RWPE1 (cell line): ENCODE results near the gene DUSP15.

ENCODE experiments used
- CTCF ChIA-PET: fragments of 350-600 bp; sonication (Branson Sonifier 250); formaldehyde crosslinking; extraction: SDS; loops from one replicate; lab custom pipeline; 2021; lab: Yijun Ruan, JAX
- POLR2A ChIA-PET: fragments of 400-600 bp; formaldehyde crosslinking; extraction: SDS; loops from one replicate; lab custom pipeline; 2020; ENCODE audit warnings: antibody characterized with exemption; ENCODE audit not compliant: low non-redundant PET; lab: Yijun Ruan, JAX
- DNase-seq: peaks from one replicate; pipeline ENCODE4 v3.0.0; 2012; ENCODE audit warnings: low spot score
- H3K27ac ChIP-seq: fragments of 450-650 bp; 2 replicates; pipeline ENCODE4 v1.5.1; 2017
- CTCF ChIP-seq: fragments of 450-650 bp; conservative IDR thresholded peaks from 2 replicates; pipeline ENCODE4 v1.5.1; 2017; ENCODE audit warnings: low read depth, mild to moderate bottlenecking

Gene DUSP15

DNA sequence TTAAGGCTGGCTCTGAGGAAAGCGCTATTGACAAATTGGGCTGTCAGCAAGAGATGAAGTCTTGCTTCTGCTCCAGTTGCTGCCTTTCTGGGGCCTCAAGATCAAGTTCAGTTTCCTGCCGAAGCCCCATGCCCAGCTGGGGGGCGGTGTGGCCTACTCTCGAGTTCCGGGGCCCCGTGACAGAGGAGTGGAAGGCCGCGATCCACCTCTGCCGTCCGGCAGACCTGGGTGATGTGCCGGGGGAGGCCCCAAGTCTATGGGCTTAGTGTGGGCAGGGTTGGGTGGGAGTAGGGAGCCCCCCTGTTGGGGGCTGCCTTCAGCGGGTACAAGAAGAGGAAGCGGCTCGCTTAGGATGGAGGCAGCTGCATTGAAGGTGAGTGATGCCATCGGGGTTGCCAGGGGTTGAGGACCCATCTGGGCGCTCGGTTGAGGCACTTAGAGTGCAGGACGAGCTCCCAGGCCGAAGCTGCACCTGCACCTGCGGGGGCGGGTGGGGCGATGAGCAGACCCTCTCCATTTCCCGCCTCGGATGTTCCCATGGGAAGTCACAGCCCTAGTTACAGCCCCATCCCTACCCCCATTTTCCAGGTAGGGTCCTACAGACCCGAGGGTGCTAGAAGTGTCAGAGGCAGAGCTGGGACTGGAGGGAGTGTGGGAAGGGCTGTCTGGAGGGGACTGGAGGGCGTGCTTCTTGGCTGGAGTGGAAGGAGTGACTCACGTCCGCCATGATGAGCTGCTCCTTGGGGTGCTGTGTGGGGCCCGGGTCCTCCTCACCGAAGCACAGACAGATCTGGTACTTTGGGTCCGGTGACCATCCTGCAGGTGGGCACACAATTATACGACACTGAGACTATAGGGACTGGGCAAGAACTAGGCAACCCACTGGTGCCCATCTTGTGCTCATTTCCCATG lies 22.0 kb downstream of the DUSP15 start:
- ChIA-PET POLR2A (no interaction called here), CTCF (interaction anchor here (0.6 to 2.9 kb wide), 8 partner anchors 11 to 187 kb away, joined by 3 to 66 read pairs (median 6); partner anchors contain the start of gene PDRG1)
- DNase-seq: no peak

GRCh38 chr20:31846793-31847138 lies 23.6 kb downstream of the DUSP15 start:
- no peak for DNase-seq
- ChIA-PET POLR2A (no interaction called here), CTCF (interaction anchor here (0.5 to 2.9 kb wide), 32 partner anchors 9 to 188 kb away, joined by 3 to 66 read pairs (median 4); partner anchors contain the start of genes DUSP15, MYLK2, PDRG1 and TTLL9)
- TF ChIP-seq CTCF: peak; percentile 65
- H3K27ac ChIP-seq: no peak overlapping the region

More for the DNA sequence above, 22.0 kb downstream of the DUSP15 start:
- H3K27ac ChIP-seq: no peak overlapping the region
- no peak for TF ChIP-seq CTCF

DNA sequence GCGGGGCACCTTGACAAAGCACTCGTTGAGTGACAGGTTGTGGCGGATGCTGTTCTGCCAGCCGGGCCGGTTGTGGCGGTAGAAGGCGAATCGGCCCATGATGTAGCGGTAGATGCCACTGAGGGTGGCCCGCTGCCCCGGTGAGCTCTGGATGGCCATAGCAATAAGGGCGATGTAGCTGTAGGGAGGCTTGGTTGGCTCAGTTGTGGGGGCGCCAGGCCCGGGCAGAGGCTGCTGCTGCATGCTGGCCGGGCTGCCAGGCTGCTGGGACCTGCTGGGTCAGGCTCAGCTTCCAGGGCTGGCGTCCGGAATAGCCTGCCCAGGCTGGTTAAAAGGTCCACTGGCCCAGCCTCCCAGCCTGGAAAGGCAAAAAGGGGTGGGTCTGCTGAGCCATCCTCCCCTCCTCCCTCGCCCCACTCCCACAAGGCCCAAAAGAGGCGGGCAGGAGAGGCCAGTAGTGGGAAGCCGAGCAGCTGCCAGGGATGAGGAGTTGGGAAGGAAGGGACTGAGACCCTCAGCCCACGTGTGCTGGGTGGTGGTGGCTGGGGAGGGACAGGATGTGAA lies 24.9 kb downstream of the DUSP15 start, which contains the start of gene FOXS1:
TSS of gene FOXS1 (minus strand) at position 305 of the 564 bp plus-strand sequence. CDS start at position 243, 62 bp downstream.
- no peak for TF ChIP-seq CTCF
- ChIA-PET CTCF (interaction anchor here (0.8 to 1.8 kb wide), 3 partner anchors 11 to 168 kb away, joined by 3 to 13 read pairs (median 3); no protein-coding TSS in a partner anchor), POLR2A (no interaction called here)
- DNase-seq: no peak
- H3K27ac ChIP-seq: peak within 1 kb of the TSS; percentile 59

DNA sequence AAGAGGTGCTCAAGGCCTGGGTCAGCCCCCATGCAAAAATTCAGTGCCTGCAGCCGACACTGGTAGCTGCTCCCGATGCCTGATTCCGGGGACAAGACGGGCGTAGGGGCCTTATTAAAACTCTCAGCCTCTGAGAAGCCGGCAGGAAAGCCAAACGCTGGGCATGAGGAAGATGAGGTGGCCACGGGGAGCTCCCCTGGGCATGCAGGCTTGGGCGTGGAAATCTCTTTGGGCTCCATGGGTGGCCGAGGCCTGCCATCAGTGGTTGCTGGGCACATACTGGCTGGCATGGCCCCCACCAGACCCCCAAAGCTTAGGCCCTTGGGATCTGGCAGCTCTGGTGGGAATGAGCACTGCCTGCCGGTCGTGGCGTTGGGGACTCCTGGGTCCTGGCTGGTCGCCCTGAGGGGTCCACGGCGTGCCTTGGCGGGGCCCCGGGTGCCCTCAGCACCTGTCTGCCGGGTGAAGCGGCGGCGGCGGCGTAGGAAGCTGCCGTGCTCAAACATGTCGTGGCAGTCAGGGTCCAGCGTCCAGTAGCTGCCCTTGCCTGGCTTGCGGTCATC lies 25.5 kb downstream of the DUSP15 start:
- POLR2A ChIA-PET: no interaction called here
- H3K27ac ChIP-seq: peak overlapping the region; percentile 59

DNA sequence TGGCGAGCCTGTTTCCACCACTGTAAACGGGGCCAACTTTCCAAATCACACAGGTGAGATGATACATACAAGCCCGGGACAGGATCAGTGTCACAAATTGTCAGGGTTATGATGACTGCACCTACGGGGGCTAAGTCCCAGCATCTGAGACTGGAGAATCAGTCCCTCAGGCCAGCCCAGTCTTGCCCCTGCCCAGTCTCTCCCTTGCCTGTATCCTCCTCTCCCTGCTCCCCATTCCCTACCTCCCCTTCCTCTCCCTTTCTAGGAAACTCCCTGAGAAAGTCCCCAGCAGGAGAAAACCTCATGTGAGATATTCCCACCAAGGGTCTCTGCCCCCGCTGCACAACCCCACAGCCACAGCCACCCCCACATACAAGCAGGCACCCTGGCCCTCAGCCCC lies 26.4 kb downstream of the DUSP15 start:
- ChIA-PET POLR2A (no interaction called here), CTCF (interaction anchor here (0.5 to 1.3 kb wide), 3 partner anchors 10 to 262 kb away, joined by 3 to 7 read pairs (median 4); no protein-coding TSS in a partner anchor)
- no peak for TF ChIP-seq CTCF
- DNase-seq: no peak
- H3K27ac ChIP-seq: no peak overlapping the region

More for the DNA sequence above, 25.5 kb downstream of the DUSP15 start:
- no peak for DNase-seq
- no peak for TF ChIP-seq CTCF
- CTCF ChIA-PET: interaction anchor here (0.6 to 1.8 kb wide), 4 partner anchors 11 to 36 kb away, joined by 3 to 13 read pairs (median 3); no protein-coding TSS in a partner anchor

- ChIA-PET POLR2A (no interaction called here), CTCF (interaction anchor here (0.5 to 1.4 kb wide), 3 partner anchors 11 to 37 kb away, joined by 3 to 4 read pairs (median 3); no protein-coding TSS in a partner anchor)
- DNase-seq: no peak
- no peak for TF ChIP-seq CTCF
- H3K27ac ChIP-seq: no peak overlapping the region
Measured at GRCh38 chr20:31843288-31843687, 27.0 kb downstream of the DUSP15 start.
